Measurements from ENCODE around the gene EPM2AIP1.
A peak's percentile ranks its signal among the peaks of the same experiment; 100 is the strongest.

EPM2AIP1 gene

GRCh38 chr3:37032961-37033360, 40.0 kb upstream of the EPM2AIP1 start:
- Histone ChIP-seq H3K27me3 (no peaks in the 10 kb centered on the region), H3K4me3 (no peak overlapping the region), H3K27ac (peak overlapping the region; percentile 64 to 71), H3K36me3 (peaks cover 12 to 61% (median 22%) of the 10 kb centered on the region in 3 donors), H3K4me1 (peaks cover 0 to 58% (median 40%) of the 10 kb centered on the region in 4 donors), H3K9me3 (no peaks in the 10 kb centered on the region)
- TF ChIP-seq CTCF (IDR thresholded peaks at IDR 0.05): no peak
- DNase-seq: peak in 1 of 2 donors; percentile 73
- intact Hi-C loops (cut with DNase I; ENCODE audit: low total_unique reads): no loop called here

GRCh38 chr3:37031096-37031682, 38.3 kb upstream of the EPM2AIP1 start:
- H3K9me3 ChIP-seq: no peaks in the 10 kb centered on the region
- no peaks in the 10 kb centered on the region for H3K27me3 ChIP-seq
- no peak for DNase-seq
- H3K4me1 ChIP-seq: peaks cover 0 to 65% (median 40%) of the 10 kb centered on the region in 4 donors
- peak overlapping the region; percentile 64 to 71 for H3K27ac ChIP-seq
- intact Hi-C loops (cut with DNase I; ENCODE audit: low total_unique reads): no loop called here
- TF ChIP-seq CTCF (IDR thresholded peaks at IDR 0.05): no peak
- no peak overlapping the region for H3K4me3 ChIP-seq
- H3K36me3 ChIP-seq: peaks cover 12 to 64% (median 14%) of the 10 kb centered on the region in 3 donors

- Histone ChIP-seq H3K9me3 (no peaks in the 10 kb centered on the region), H3K36me3 (peaks cover 6 to 64% (median 13%) of the 10 kb centered on the region in 3 donors), H3K27me3 (no peaks in the 10 kb centered on the region), H3K4me3 (no peak overlapping the region), H3K27ac (peak overlapping the region; percentile 64 to 71), H3K4me1 (peaks cover 0 to 71% (median 40%) of the 10 kb centered on the region in 4 donors)
- intact Hi-C loops (cut with DNase I; ENCODE audit: low total_unique reads): no loop called here
- no peak for TF ChIP-seq CTCF (IDR thresholded peaks at IDR 0.05)
- no peak for DNase-seq
Observed at GRCh38 chr3:37030588-37030987, 37.7 kb upstream of the EPM2AIP1 start.

- H3K36me3 ChIP-seq: peaks cover 0 to 57% (median 14%) of the 10 kb centered on the region in 3 donors
Observed at GRCh38 chr3:37029516-37030163, 36.7 kb upstream of the EPM2AIP1 start.

GRCh38 chr3:37029111-37029510, 36.2 kb upstream of the EPM2AIP1 start:
- Histone ChIP-seq H3K9me3 (no peaks in the 10 kb centered on the region), H3K36me3 (peaks cover 0 to 57% (median 18%) of the 10 kb centered on the region in 3 donors), H3K27me3 (no peaks in the 10 kb centered on the region), H3K27ac (peak overlapping the region; percentile 64 to 71), H3K4me3 (no peak overlapping the region), H3K4me1 (peaks cover 0 to 72% (median 40%) of the 10 kb centered on the region in 4 donors)
- TF ChIP-seq CTCF (IDR thresholded peaks at IDR 0.05): no peak
- DNase-seq: no peak
- intact Hi-C loops (cut with DNase I; ENCODE audit: low total_unique reads): no loop called here

More at GRCh38 chr3:37029516-37030163, 36.7 kb upstream of the EPM2AIP1 start:
- Histone ChIP-seq H3K4me1 (peaks cover 0 to 72% (median 40%) of the 10 kb centered on the region in 4 donors), H3K27ac (peak overlapping the region; percentile 64 to 71), H3K27me3 (no peaks in the 10 kb centered on the region), H3K9me3 (no peaks in the 10 kb centered on the region), H3K4me3 (no peak overlapping the region)
- DNase-seq: no peak
- intact Hi-C loops (cut with DNase I; ENCODE audit: low total_unique reads): no loop called here
- no peak for TF ChIP-seq CTCF (IDR thresholded peaks at IDR 0.05)

All from tibial artery (tissue), 4 donors.